GM23338 (cell line): ENCODE results near the gene ZBTB1. TPM values are rescaled to one million over a fixed set of nuclear protein-coding genes. Genes with fewer than 3 reads are reported as not detected.

Experiments used
- ATAC-seq: fragments of 200-7000 bp; cut with Tn5 transposase; 3 replicates; pipeline ENCODE4 v1.9.1; 2020
- DNase-seq: peaks from one replicate; pipeline ENCODE4 v3.0.0-alpha.2; 2015; ENCODE audit warnings: low spot score
- H2AFZ ChIP-seq: fragments of 200-600 bp; sonication (generic); 2 replicates; pipeline ENCODE4 v1.8.0; 2016; ENCODE audit warnings: antibody characterized with exemption, mild to moderate bottlenecking, moderate library complexity
- H3F3A ChIP-seq: fragments of 200-600 bp; sonication (generic); replicated peaks from 2 replicates; pipeline ENCODE4 v1.8.0; 2017; ENCODE audit warnings: antibody characterized with exemption, mixed run types, low read depth
- H3K27ac ChIP-seq: fragments of 200-600 bp; sonication (generic); 2 replicates; pipeline ENCODE4 v1.6.1; 2016; ENCODE audit warnings: low read depth
- H3K27me3 ChIP-seq: fragments of 200-600 bp; sonication (generic); 2 replicates; pipeline ENCODE4 v1.8.0; 2016; ENCODE audit warnings: mild to moderate bottlenecking, mixed run types, moderate library complexity; ENCODE audit not compliant: insufficient read depth
- H3K36me3 ChIP-seq: fragments of 200-600 bp; sonication (generic); 2 replicates; pipeline ENCODE4 v1.8.0; 2016; ENCODE audit warnings: mild to moderate bottlenecking; ENCODE audit not compliant: insufficient read depth
- H3K4me1 ChIP-seq: fragments of 200-600 bp; sonication (generic); 2 replicates; pipeline ENCODE4 v1.8.0; 2016; ENCODE audit warnings: mild to moderate bottlenecking, moderate library complexity; ENCODE audit not compliant: insufficient read depth
- H3K4me2 ChIP-seq: fragments of 200-600 bp; sonication (generic); 2 replicates; pipeline ENCODE4 v1.7.1; 2017; ENCODE audit warnings: mixed run types
- H3K4me3 ChIP-seq: fragments of 200-600 bp; sonication (generic); 2 replicates; pipeline ENCODE4 v1.6.1; 2016; ENCODE audit warnings: mixed run types
- H3K79me2 ChIP-seq: fragments of 200-600 bp; sonication (generic); replicated peaks from 2 replicates; pipeline ENCODE4 v1.8.0; 2017; ENCODE audit warnings: mild to moderate bottlenecking; ENCODE audit not compliant: insufficient read depth
- H3K9me2 ChIP-seq: fragments of 200-600 bp; sonication (generic); 2 replicates; pipeline ENCODE4 v1.8.0; 2017; ENCODE audit not compliant: insufficient read depth
- H4K20me1 ChIP-seq: fragments of 200-600 bp; sonication (generic); replicated peaks from 2 replicates; pipeline ENCODE4 v1.8.0; 2017; ENCODE audit warnings: mild to moderate bottlenecking; ENCODE audit not compliant: insufficient read depth
- H3K27ac Mint-ChIP-seq: 2 replicates; pipeline ENCODE4 v1.8.0; 2020; ENCODE audit warnings: inconsistent platforms, mild to moderate bottlenecking, moderate library complexity, mixed read lengths
- H3K27me3 Mint-ChIP-seq: 3 replicates; pipeline ENCODE4 v1.8.0; 2022; ENCODE audit warnings: low read depth, mild to moderate bottlenecking, moderate library complexity, mixed read lengths, inconsistent platforms; ENCODE audit not compliant: insufficient read depth, poor library complexity
- H3K36me3 Mint-ChIP-seq: 3 replicates; pipeline ENCODE4 v1.8.0; 2021; ENCODE audit warnings: low read depth, mild to moderate bottlenecking, inconsistent platforms, moderate library complexity, mixed read lengths
- H3K4me1 Mint-ChIP-seq: 3 replicates; pipeline ENCODE4 v1.8.0; 2020; ENCODE audit warnings: mild to moderate bottlenecking, inconsistent platforms, mixed read lengths
- H3K4me3 Mint-ChIP-seq: 3 replicates; pipeline ENCODE4 v1.8.0; 2021; ENCODE audit warnings: moderate library complexity, mild to moderate bottlenecking, inconsistent platforms, mixed read lengths
- H3K9me3 Mint-ChIP-seq: 3 replicates; pipeline ENCODE4 v1.8.0; 2020; ENCODE audit warnings: moderate library complexity, mild to moderate bottlenecking, inconsistent platforms, mixed read lengths
- ETS1 ChIP-seq: IDR thresholded peaks from 2 replicates; pipeline ENCODE4 v1.6.1; 2016; ENCODE audit warnings: antibody characterized with exemption
- EZH2 ChIP-seq: fragments of 200-600 bp; sonication (generic); IDR thresholded peaks from one replicate; pipeline ENCODE4 v1.8.0; 2017; ENCODE audit warnings: antibody characterized with exemption, mild to moderate bottlenecking, low read depth; ENCODE audit not compliant: unreplicated experiment
- EZH2phosphoT487 ChIP-seq: fragments of 200-600 bp; sonication (generic); IDR thresholded peaks from one replicate; pipeline ENCODE4 v1.8.1; 2018; ENCODE audit warnings: antibody characterized with exemption; ENCODE audit not compliant: unreplicated experiment
- JUNB ChIP-seq: IDR thresholded peaks from one replicate; pipeline ENCODE4 v1.6.1; 2016; ENCODE audit warnings: antibody characterized with exemption; ENCODE audit not compliant: unreplicated experiment
- NANOG ChIP-seq: IDR thresholded peaks from 2 replicates; pipeline ENCODE4 v1.6.1; 2016; ENCODE audit warnings: antibody characterized with exemption, borderline replicate concordance
- STAT1 ChIP-seq: IDR thresholded peaks from one replicate; pipeline ENCODE4 v1.6.1; 2016; ENCODE audit warnings: antibody characterized with exemption; ENCODE audit not compliant: unreplicated experiment
- ZNF114 ChIP-seq: fragments of 250-450 bp; sonication (Bioruptor Pico); IDR thresholded peaks from 2 replicates; pipeline ENCODE4 v1.5.0; 2020; ENCODE audit warnings: mild to moderate bottlenecking, moderate library complexity
- ZNF331 ChIP-seq: fragments of 250-450 bp; sonication (Bioruptor Pico); IDR thresholded peaks from 2 replicates; pipeline ENCODE4 v1.5.0; 2020; ENCODE audit warnings: low read depth, mild to moderate bottlenecking, moderate library complexity
- polyA plus RNA-seq: library from polyadenylated mRNA; unstranded; fragments of >200 nt; fragmentation: Nextera tagmentation; extraction: Ambion mirVana; gene quantifications from 2 replicates; pipeline ENCODE4 v1.2.1, GENCODE V29; 2016
- total RNA-seq: library from RNA; depleted of rRNA; stranded (reverse); fragments of >200 nt; shearing (Covaris generic); gene quantifications from 2 replicates; pipeline ENCODE4 v1.2.3, GENCODE V29; 2014
- TF ChIP-seq, protein P1 (sequence below), 2 experiments: fragments of 200-600 bp in 1 of 2; sonication (generic) in 1 of 2; conservative IDR thresholded peaks; 2 replicates each; pipeline versions ENCODE4 v1.5.1 to v1.6.1; 2016 to 2017; ENCODE audit warnings: antibody characterized with exemption in 2 of 2, low read depth in 2 of 2, mild to moderate bottlenecking in 2 of 2, moderate library complexity in 1 of 2
- TF ChIP-seq, protein P2 (sequence below): fragments of 250-450 bp; sonication (Bioruptor Pico); IDR thresholded peaks from 2 replicates; pipeline ENCODE4 v1.5.0; 2020; ENCODE audit warnings: mild to moderate bottlenecking, moderate library complexity

The ZBTB1 gene
- total and polyA plus RNA-seq, 2 experiments from 2014 or later: 11.2 to 33.0 TPM

- peaks cover 11% of the 10 kb centered on the region; the same call in 1 of the 2 replicates for H4K20me1 ChIP-seq
- H3K9me2 ChIP-seq: no peaks in the 10 kb centered on the region
- no peaks in the 10 kb centered on the region for H3F3A ChIP-seq
- DNase-seq: no peak
- H3K9me3 Mint-ChIP-seq: no peaks in the 10 kb centered on the region
- peaks cover 13% of the 10 kb centered on the region for H3K36me3 ChIP-seq
- H3K27me3 ChIP-seq: no peaks in the 10 kb centered on the region
- TF ChIP-seq, protein P1, sequence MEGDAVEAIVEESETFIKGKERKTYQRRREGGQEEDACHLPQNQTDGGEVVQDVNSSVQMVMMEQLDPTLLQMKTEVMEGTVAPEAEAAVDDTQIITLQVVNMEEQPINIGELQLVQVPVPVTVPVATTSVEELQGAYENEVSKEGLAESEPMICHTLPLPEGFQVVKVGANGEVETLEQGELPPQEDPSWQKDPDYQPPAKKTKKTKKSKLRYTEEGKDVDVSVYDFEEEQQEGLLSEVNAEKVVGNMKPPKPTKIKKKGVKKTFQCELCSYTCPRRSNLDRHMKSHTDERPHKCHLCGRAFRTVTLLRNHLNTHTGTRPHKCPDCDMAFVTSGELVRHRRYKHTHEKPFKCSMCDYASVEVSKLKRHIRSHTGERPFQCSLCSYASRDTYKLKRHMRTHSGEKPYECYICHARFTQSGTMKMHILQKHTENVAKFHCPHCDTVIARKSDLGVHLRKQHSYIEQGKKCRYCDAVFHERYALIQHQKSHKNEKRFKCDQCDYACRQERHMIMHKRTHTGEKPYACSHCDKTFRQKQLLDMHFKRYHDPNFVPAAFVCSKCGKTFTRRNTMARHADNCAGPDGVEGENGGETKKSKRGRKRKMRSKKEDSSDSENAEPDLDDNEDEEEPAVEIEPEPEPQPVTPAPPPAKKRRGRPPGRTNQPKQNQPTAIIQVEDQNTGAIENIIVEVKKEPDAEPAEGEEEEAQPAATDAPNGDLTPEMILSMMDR (conservative IDR thresholded peaks at IDR 0.05; ENCODE audit: low read depth in 2 of 2): no peak
- TF ChIP-seq JUNB (no peak), ETS1 (no peak), EZH2phosphoT487 (no peak), EZH2 (no peak), STAT1 (no peak)
- H3K4me3 Mint-ChIP-seq: no peak overlapping the region
- no peaks in the 10 kb centered on the region for H3K4me1 ChIP-seq
- H3K27ac ChIP-seq: peak overlapping the region; percentile 26; the same call in 1 of the 2 replicates
- ATAC-seq: no peak
- H3K27me3 Mint-ChIP-seq: no peaks in the 10 kb centered on the region
- H3K27ac Mint-ChIP-seq: no peak overlapping the region
- H3K4me1 Mint-ChIP-seq: no peaks in the 10 kb centered on the region
- H3K79me2 ChIP-seq: peaks cover 9% of the 10 kb centered on the region
- no peak overlapping the region for H3K4me2 ChIP-seq
- H3K4me3 ChIP-seq: no peak overlapping the region
- H2AFZ ChIP-seq: no peak overlapping the region
- peaks cover 21% of the 10 kb centered on the region for H3K36me3 Mint-ChIP-seq
Measured at GRCh38 chr14:64491637-64492036, 12.9 kb upstream of the ZBTB1 start.

DNA sequence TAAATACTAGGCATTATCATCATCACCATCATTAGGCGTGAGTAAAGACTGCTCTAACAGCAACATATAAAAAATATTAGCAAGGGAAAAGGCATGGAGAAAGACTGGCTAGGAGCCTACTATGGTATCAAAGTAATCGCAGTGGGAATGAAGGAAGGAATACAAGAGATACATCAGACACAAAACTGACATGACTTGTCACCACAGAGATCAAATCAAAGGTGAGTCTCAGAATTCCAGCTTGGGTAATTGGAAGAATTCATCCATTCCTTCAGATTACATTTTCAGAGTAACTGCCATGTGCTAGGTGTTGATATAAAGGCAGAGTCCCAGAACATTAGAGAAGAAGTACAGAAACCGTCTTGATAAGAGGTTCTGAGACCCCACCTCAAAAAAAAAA is 11.1 kb upstream of the ZBTB1 start:
- Histone ChIP-seq H3K4me3 (no peak overlapping the region), H3K27ac (peak overlapping the region; percentile 81), H3F3A (no peaks in the 10 kb centered on the region), H2AFZ (no peak overlapping the region), H3K4me1 (no peaks in the 10 kb centered on the region), H4K20me1 (peaks cover 8% of the 10 kb centered on the region; the same call in 1 of the 2 replicates), H3K4me2 (no peak overlapping the region), H3K9me2 (no peaks in the 10 kb centered on the region), H3K27me3 (no peaks in the 10 kb centered on the region), H3K79me2 (peaks cover 23% of the 10 kb centered on the region), H3K36me3 (peaks cover 5% of the 10 kb centered on the region)
- DNase-seq (no peak), ATAC-seq (no peak)
- H3K4me3 Mint-ChIP-seq: no peak overlapping the region
- no peaks in the 10 kb centered on the region for H3K27me3 Mint-ChIP-seq
- peaks cover 12% of the 10 kb centered on the region; the same call in 2 of the 3 replicates for H3K36me3 Mint-ChIP-seq
- TF ChIP-seq, protein P2, sequence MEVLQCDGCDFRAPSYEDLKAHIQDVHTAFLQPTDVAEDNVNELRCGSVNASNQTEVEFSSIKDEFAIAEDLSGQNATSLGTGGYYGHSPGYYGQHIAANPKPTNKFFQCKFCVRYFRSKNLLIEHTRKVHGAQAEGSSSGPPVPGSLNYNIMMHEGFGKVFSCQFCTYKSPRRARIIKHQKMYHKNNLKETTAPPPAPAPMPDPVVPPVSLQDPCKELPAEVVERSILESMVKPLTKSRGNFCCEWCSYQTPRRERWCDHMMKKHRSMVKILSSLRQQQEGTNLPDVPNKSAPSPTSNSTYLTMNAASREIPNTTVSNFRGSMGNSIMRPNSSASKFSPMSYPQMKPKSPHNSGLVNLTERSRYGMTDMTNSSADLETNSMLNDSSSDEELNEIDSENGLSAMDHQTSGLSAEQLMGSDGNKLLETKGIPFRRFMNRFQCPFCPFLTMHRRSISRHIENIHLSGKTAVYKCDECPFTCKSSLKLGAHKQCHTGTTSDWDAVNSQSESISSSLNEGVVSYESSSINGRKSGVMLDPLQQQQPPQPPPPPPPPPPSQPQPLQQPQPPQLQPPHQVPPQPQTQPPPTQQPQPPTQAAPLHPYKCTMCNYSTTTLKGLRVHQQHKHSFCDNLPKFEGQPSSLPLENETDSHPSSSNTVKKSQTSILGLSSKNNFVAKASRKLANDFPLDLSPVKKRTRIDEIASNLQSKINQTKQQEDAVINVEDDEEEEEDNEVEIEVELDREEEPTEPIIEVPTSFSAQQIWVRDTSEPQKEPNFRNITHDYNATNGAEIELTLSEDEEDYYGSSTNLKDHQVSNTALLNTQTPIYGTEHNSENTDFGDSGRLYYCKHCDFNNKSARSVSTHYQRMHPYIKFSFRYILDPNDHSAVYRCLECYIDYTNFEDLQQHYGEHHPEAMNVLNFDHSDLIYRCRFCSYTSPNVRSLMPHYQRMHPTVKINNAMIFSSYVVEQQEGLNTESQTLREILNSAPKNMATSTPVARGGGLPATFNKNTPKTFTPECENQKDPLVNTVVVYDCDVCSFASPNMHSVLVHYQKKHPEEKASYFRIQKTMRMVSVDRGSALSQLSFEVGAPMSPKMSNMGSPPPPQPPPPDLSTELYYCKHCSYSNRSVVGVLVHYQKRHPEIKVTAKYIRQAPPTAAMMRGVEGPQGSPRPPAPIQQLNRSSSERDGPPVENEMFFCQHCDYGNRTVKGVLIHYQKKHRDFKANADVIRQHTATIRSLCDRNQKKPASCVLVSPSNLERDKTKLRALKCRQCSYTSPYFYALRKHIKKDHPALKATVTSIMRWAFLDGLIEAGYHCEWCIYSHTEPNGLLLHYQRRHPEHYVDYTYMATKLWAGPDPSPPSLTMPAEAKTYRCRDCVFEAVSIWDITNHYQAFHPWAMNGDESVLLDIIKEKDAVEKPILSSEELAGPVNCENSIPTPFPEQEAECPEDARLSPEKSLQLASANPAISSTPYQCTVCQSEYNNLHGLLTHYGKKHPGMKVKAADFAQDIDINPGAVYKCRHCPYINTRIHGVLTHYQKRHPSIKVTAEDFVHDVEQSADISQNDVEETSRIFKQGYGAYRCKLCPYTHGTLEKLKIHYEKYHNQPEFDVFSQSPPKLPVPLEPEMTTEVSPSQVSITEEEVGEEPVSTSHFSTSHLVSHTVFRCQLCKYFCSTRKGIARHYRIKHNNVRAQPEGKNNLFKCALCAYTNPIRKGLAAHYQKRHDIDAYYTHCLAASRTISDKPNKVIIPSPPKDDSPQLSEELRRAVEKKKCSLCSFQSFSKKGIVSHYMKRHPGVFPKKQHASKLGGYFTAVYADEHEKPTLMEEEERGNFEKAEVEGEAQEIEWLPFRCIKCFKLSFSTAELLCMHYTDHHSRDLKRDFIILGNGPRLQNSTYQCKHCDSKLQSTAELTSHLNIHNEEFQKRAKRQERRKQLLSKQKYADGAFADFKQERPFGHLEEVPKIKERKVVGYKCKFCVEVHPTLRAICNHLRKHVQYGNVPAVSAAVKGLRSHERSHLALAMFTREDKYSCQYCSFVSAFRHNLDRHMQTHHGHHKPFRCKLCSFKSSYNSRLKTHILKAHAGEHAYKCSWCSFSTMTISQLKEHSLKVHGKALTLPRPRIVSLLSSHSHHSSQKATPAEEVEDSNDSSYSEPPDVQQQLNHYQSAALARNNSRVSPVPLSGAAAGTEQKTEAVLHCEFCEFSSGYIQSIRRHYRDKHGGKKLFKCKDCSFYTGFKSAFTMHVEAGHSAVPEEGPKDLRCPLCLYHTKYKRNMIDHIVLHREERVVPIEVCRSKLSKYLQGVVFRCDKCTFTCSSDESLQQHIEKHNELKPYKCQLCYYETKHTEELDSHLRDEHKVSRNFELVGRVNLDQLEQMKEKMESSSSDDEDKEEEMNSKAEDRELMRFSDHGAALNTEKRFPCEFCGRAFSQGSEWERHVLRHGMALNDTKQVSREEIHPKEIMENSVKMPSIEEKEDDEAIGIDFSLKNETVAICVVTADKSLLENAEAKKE (CRISPR knock-in tag): no peak
- no peak for TF ChIP-seq ZNF331 (CRISPR knock-in tag)
- no peak for TF ChIP-seq ZNF114 (CRISPR knock-in tag)
- TF ChIP-seq, protein P1 (conservative IDR thresholded peaks at IDR 0.05; ENCODE audit: low read depth in 2 of 2): no peak
- no peak for TF ChIP-seq EZH2
- no peak for TF ChIP-seq EZH2phosphoT487
- TF ChIP-seq NANOG: no peak
- no peak overlapping the region for H3K27ac Mint-ChIP-seq
- H3K9me3 Mint-ChIP-seq: no peaks in the 10 kb centered on the region
- H3K4me1 Mint-ChIP-seq: no peaks in the 10 kb centered on the region
